Natural killer cell (primary cell): ENCODE results near the gene DOCK1. TPM values are rescaled to one million over a fixed set of nuclear protein-coding genes. Genes with fewer than 3 reads are reported as not detected.

Experiments used
- ATAC-seq, 3 donors: fragments of 150-1000 bp in 2 of 3; fragments of 200-7000 bp in 1 of 3; cut with Tn5 transposase; 1 replicate in 1 of 3; 2 replicates in 2 of 3; pipeline ENCODE4 v1.10.0; 2021; ENCODE audit warnings: mild to moderate bottlenecking in 2 of 3, moderate library complexity in 2 of 3
- DNase-seq, 2 donors: peaks; one replicate each; pipeline versions ENCODE4 v3.0.0 to v3.0.0-alpha.2; 2013 to 2021; ENCODE audit warnings: mixed read lengths in 1 of 2
- H3K27ac ChIP-seq: one replicate; pipeline ENCODE4 v1.5.1; 2013; ENCODE audit warnings: mild to moderate bottlenecking, low read length
- H3K27me3 ChIP-seq: one replicate; pipeline ENCODE4 v1.6.1; 2013; ENCODE audit warnings: low read length; ENCODE audit not compliant: control insufficient read depth, insufficient read depth
- H3K36me3 ChIP-seq: one replicate; pipeline ENCODE4 v1.6.1; 2013; ENCODE audit warnings: low read length; ENCODE audit not compliant: control insufficient read depth, insufficient read depth
- H3K4me1 ChIP-seq: one replicate; pipeline ENCODE4 v1.6.1; 2013; ENCODE audit warnings: low read length; ENCODE audit not compliant: control insufficient read depth, insufficient read depth
- H3K4me3 ChIP-seq: one replicate; pipeline ENCODE4 v1.5.1; 2013; ENCODE audit warnings: low read length
- H3K9me3 ChIP-seq: one replicate; pipeline ENCODE4 v1.6.1; 2013; ENCODE audit warnings: low read length; ENCODE audit not compliant: control insufficient read depth, insufficient read depth
- H3K27ac Mint-ChIP-seq, 2 donors: one replicate each; pipeline ENCODE4 v1.8.0; 2022; ENCODE audit warnings: mild to moderate bottlenecking in 2 of 2, mixed read lengths in 2 of 2, moderate library complexity in 1 of 2
- H3K27me3 Mint-ChIP-seq, 2 donors: one replicate each; pipeline ENCODE4 v1.8.0; 2022; ENCODE audit warnings: low read depth in 2 of 2, mixed read lengths in 2 of 2
- H3K36me3 Mint-ChIP-seq: one replicate; pipeline ENCODE4 v1.8.0; 2022; ENCODE audit warnings: mixed read lengths
- H3K4me1 Mint-ChIP-seq, 2 donors: one replicate each; pipeline ENCODE4 v1.8.0; 2022; ENCODE audit warnings: mixed read lengths in 2 of 2
- H3K4me3 Mint-ChIP-seq: one replicate; pipeline ENCODE4 v1.8.0; 2022; ENCODE audit warnings: mild to moderate bottlenecking, moderate library complexity, mixed read lengths
- H3K9me3 Mint-ChIP-seq, 2 donors: one replicate each; pipeline ENCODE4 v1.8.0; 2022; ENCODE audit warnings: mixed read lengths in 2 of 2
- CTCF ChIP-seq: fragments of 200-600 bp; IDR thresholded peaks from one replicate; pipeline ENCODE4 v1.8.0; 2022; ENCODE audit warnings: antibody characterized with exemption
- WGBS: methylation state at CpG from one replicate; pipeline ENCODE4 v1.1.7; 2013; ENCODE audit warnings: missing lambda C conversion rate; ENCODE audit not compliant: insufficient coverage; 5-methylcytosine and 5-hydroxymethylcytosine counted together
- intact Hi-C: fragments of 100-400 bp; cut with micrococcal nuclease; formaldehyde crosslinking; loops from one replicate; pipeline ENCODE4 v1.14.2; 2022
- total RNA-seq, 4 donors: library from RNA; stranded (reverse); fragments of 120-200 nt in 1 of 4; gene quantifications; one replicate each; pipeline versions ENCODE4 v1.2.3 to v1.2.4, GENCODE V29; 2013 to 2022

DOCK1 gene
- total RNA-seq, 3 donors from 2014 or later (not counting 1 experiment from before 2014, with no cell fraction given): 0.07 to 0.12 (median 0.08) TPM

- no peak overlapping the region for H3K4me3 ChIP-seq
- TF ChIP-seq CTCF: no peak
- no peaks in the 10 kb centered on the region for H3K27me3 ChIP-seq
- H3K36me3 ChIP-seq: no peaks in the 10 kb centered on the region
- H3K4me1 ChIP-seq: no peaks in the 10 kb centered on the region
- no peaks in the 10 kb centered on the region for H3K9me3 ChIP-seq
- Mint-ChIP-seq H3K27me3 (peaks cover 11 to 25% of the 10 kb centered on the region in 2 donors), H3K4me1 (peaks cover 0 to 18% of the 10 kb centered on the region in 2 donors), H3K27ac (no peak overlapping the region), H3K36me3 (no peaks in the 10 kb centered on the region), H3K4me3 (no peak overlapping the region), H3K9me3 (no peaks in the 10 kb centered on the region)
- DNase-seq (no peak), ATAC-seq (no peak)
- 90% methylated on average over 3 of the region's 3 CpGs for WGBS
- H3K27ac ChIP-seq: no peak overlapping the region
- intact Hi-C loops: no loop called here
Measured at GRCh38 chr10:127310923-127311322, 405.7 kb downstream of the DOCK1 start.

- Histone ChIP-seq H3K9me3 (no peaks in the 10 kb centered on the region), H3K27me3 (no peaks in the 10 kb centered on the region), H3K4me3 (no peak overlapping the region), H3K27ac (no peak overlapping the region), H3K4me1 (no peaks in the 10 kb centered on the region), H3K36me3 (no peaks in the 10 kb centered on the region)
- no peaks in the 10 kb centered on the region for H3K9me3 Mint-ChIP-seq
- WGBS: 90% methylated on average over 7 of the region's 7 CpGs
- no peaks in the 10 kb centered on the region for H3K36me3 Mint-ChIP-seq
- intact Hi-C loops: no loop called here
- peaks cover 9 to 21% of the 10 kb centered on the region in 2 donors for H3K27me3 Mint-ChIP-seq
- H3K4me1 Mint-ChIP-seq: peaks cover 0 to 18% of the 10 kb centered on the region in 2 donors
- no peak overlapping the region for H3K27ac Mint-ChIP-seq
- ATAC-seq: no peak
- no peak for TF ChIP-seq CTCF
- no peak overlapping the region for H3K4me3 Mint-ChIP-seq
- DNase-seq: no peak
Measured at GRCh38 chr10:127313996-127314700, 408.9 kb downstream of the DOCK1 start.

DNA sequence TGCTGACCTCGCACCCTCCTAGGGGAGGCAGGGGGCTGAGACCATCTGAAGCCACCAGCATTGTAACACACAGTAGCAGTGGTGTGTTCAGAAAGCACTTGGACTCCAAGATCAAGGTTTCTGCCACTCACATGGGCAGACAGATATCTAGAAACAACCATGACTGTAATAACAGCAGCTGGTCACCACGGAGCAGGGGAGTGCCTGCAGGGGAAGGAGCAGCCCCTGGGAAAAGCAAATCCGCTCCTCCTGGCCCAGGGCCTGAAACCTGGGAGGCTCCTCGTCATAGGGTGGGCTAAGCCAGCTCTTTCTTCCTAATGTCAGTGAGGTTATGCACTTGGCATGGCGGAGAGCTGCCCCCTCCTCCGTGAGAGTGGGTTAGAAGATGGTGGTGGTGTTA lies 409.6 kb downstream of the DOCK1 start:
- WGBS: 76% methylated on average over 5 of the region's 6 CpGs
- no peaks in the 10 kb centered on the region for H3K36me3 Mint-ChIP-seq
- no peak overlapping the region for H3K27ac Mint-ChIP-seq
- ATAC-seq: no peak
- no peaks in the 10 kb centered on the region for H3K36me3 ChIP-seq
- H3K9me3 ChIP-seq: no peaks in the 10 kb centered on the region
- DNase-seq: no peak
- H3K27me3 ChIP-seq: no peaks in the 10 kb centered on the region
- H3K27me3 Mint-ChIP-seq: peaks cover 9 to 17% of the 10 kb centered on the region in 2 donors
- no peak overlapping the region for H3K27ac ChIP-seq
- no peak overlapping the region for H3K4me3 Mint-ChIP-seq
- intact Hi-C loops: no loop called here
- TF ChIP-seq CTCF: no peak
- H3K4me3 ChIP-seq: no peak overlapping the region
- H3K4me1 Mint-ChIP-seq: peaks cover 0 to 18% of the 10 kb centered on the region in 2 donors
- H3K4me1 ChIP-seq: no peaks in the 10 kb centered on the region
- no peaks in the 10 kb centered on the region for H3K9me3 Mint-ChIP-seq

DNA sequence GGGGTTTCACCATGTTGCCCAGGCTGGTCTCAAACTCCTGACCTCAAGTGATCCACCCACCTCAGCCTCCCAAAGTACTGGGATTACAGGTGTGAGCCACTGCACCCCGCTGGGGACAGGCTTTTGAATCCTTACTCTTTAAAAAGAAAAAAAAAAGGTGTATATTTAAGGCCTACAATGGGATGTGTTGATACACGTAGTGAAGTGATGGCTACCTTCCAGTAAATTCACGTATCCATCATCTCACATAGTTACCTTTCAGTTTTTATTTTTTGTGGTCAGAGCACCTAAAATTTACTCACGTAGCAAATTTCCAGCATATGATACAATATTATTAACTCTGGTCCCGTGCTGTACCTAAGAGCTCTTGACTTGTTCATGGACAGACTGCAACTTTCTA lies 410.7 kb downstream of the DOCK1 start:
- Histone ChIP-seq H3K27me3 (no peaks in the 10 kb centered on the region), H3K9me3 (no peaks in the 10 kb centered on the region), H3K4me3 (no peak overlapping the region), H3K36me3 (no peaks in the 10 kb centered on the region), H3K4me1 (no peaks in the 10 kb centered on the region), H3K27ac (no peak overlapping the region)
- Mint-ChIP-seq H3K27me3 (peaks cover 11 to 25% of the 10 kb centered on the region in 2 donors), H3K4me1 (peaks cover 0 to 18% of the 10 kb centered on the region in 2 donors), H3K27ac (no peak overlapping the region), H3K4me3 (no peak overlapping the region), H3K36me3 (no peaks in the 10 kb centered on the region), H3K9me3 (no peaks in the 10 kb centered on the region)
- 81% methylated on average over 4 of the region's 5 CpGs for WGBS
- intact Hi-C loops: no loop called here
- DNase-seq (no peak), ATAC-seq (no peak)
- TF ChIP-seq CTCF: no peak
